Activated T-cell treated with anti-CD3 and anti-CD28 coated beads, Interleukin-2, amount 50 U/mL, for 1 hour (primary cell): ENCODE results near the gene CFAP61.
A peak's percentile ranks its signal among the peaks of the same experiment; 100 is the strongest.
"Not testable (repeated sequence)": the region's sequence is repeated elsewhere in the genome, so short reads cannot be mapped to it uniquely, and the experiment has no call there.

ENCODE experiments used
- DNase-seq: peaks from one replicate; pipeline ENCODE4 v3.0.0-alpha.2; 2020

Gene CFAP61, protein sequence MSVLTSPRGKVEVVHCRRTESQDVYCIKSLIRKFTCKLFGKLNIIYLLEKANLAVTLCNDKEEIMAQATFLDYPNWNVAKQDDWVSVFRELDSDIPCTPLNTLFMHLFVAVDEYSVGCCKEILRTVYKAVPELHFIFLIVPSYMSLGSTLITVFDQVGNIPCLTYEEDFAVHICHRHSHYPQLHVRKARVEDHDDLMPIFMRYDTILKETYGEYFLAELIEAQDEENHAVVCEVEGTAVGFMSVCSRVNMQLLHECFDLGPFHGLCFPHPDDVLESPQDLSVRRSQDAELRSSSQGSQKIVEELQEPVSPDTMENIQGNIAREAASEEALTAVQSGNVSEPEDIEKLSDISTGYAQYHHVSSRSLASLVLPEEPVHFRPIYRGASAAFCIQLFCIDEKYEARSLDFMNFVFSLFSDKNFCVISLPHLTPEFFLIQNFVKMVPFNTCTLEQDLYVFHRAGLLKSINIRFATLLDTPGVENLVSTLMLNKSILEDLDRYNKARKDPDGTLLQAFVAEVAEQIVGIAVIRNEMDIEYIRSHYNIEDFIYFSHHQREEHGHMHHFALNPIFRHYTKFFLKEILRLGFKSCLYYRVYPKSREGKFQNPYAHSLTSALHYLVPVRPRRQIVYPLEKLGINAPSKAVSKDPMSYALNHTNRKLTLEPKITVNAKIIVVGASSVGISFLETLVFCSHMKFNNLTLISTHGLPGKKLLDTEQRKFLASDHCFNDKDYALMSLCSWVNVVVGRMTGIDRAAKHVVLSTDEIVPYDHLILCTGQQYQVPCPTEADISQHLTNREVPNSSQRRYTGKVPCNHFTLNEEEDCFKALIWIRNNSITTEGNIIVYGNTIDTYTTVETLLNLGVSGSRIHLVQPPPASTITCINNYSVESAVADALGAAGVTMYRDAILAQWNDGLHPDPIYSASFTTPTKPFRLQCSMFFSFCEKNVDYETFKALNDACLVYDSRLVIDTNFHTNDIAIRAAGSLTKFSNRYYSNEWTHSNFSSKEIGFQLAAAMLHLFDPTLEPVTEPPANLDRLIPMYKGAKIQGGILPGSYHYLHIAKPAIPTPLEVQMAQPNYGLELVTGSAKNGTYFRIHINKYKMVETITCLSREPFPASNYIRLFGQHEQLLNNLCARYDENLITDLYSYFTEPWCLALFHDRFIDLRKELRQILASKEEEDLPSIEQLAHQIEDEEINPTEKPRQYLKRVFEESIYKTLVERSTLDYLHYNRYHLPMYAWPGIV

DNA sequence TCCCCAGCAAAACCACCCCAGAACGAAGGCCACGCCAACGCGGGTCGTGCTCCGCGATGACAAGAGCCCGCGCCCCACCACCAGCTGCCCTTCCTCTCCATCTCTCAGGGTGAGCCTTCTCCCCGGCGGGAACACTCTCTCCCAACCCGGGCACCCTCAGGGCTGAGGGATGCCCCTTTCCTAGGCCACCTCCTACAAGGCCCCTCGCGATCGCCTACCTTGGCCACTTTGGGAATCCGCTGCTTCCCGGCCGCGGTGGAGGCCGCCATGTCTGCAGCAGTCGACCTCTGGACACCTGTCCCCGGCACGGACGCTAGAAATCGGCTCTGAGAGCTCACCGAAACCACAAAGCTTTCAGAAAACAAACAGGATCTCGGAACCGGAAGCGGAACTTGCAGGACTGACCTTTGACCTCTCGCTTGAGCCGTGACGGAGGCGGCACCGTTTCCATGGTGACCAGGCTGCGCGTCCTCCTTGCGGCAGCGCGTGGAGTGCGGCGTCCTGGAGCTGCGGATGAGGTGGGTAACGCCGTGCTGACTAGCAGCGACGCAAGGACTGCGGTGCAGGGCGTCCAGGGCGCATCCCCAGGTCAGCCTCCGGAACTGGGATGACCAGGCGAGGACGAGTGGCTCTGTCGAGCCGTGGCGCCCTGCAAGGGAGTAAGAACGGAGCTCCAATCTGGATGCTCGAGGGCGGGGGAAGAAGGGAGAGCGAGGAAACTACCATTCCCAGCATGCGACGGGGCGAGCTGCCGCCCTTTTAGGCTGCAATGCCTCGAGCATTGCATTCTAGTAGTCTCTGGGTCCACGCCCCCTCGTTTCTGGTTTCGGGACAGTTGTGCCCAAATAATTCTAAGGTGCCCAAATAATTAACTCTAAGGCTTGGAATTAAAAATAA lies at the start of gene CFAP61, which contains the start of gene CRNKL1:
TSS of gene CFAP61 (plus strand) at position 459 of the 897 bp plus-strand sequence. CDS start 4,122 bp downstream, outside the sequence.
TSS of gene CRNKL1 (minus strand) at position 393 of the 897 bp plus-strand sequence. CDS start at position 269, 124 bp downstream.
- DNase-seq: peak; percentile 97

DNA sequence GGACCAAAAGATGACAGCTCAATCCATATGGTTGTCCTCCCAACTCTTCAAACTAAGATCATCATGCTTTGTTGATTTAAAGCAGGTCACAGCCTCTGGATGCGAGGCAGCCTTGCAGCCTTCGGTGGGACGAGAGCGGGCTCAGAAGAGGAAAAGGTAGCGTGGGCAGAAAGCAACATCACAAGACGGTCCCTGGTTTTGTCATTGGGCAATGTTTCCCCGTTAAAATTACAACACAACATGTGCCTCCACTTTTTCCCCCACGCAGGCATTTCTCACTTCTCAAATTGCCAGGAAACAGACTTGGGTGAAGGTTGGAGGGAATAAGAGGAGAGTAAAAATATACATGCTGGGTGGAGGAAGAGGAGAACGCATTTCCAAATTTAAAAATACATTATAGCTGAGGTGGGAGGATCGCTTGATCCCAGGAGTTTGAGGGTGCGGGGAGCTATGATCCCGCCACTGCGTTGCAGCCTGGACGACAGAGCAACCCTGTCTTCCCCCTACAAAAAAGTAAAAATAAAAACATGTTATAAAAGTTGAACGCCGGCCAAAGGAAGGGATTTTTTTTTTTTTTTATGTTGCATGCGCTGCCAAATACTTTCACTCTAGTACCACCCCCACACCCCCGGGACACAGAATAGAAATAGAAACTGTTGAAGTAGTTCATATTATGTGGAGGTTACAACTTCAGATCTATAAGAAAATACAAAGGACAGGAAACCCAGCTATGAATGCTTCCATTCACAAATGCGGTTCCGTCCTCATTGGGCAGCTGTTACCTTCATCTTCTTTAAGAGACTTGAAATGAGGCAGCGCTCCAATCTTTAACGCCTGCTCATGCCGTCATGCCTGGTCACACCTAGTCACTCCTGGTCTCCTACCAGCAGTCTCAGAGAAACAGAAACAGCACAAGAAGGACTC lies 49.0 kb upstream of the CFAP61 start:
- DNase-seq: no peak

GRCh38 chr20:20003955-20004322 lies 48.4 kb upstream of the CFAP61 start:
- not testable (repeated sequence) for DNase-seq

DNA sequence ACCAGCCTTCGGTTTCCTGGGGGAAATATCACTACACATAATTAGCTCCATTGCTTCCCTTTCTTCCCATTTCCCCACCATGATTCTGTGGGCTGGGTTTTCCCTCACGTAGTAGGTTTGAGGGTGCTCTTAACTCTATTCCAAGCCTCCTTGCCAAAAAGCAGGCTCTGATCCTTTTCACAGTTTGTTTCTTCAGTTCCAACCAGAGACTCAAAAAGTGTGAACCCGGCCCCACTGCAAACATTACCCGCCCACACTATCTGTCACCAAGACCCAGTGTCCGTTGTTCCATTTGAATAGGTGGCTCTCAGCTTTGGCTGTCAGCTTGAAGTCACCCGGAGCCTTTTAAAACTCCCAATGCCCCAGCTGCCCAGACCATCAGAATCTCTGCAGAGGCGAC lies 47.0 kb upstream of the CFAP61 start:
- no peak for DNase-seq

DNA sequence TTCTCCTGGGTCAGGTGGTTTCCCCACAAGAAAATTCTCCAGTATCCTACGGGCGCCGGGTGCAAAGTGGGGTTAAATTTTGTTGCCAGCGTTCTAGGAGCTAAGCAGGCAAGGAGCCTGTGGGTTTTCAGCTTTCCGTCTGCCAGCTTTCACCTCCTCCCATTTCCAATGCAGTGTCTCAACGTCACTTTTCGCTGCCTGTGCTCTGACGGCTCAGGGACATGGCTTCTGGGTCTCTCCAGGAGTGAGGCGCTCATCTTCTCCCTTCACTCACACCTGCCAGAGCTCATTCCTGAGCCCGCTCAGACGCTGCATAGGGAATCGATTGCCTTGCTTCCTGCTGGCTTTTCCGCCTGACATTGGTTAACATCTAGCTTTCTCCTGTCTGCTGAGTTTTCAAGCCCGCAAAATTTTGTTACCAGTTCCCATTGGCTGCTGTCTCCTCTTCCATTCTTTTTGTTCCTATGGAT lies 42.5 kb upstream of the CFAP61 start:
- DNase-seq: no peak

GRCh38 chr20:20010639-20011500 lies 41.5 kb upstream of the CFAP61 start:
- no peak for DNase-seq

DNA sequence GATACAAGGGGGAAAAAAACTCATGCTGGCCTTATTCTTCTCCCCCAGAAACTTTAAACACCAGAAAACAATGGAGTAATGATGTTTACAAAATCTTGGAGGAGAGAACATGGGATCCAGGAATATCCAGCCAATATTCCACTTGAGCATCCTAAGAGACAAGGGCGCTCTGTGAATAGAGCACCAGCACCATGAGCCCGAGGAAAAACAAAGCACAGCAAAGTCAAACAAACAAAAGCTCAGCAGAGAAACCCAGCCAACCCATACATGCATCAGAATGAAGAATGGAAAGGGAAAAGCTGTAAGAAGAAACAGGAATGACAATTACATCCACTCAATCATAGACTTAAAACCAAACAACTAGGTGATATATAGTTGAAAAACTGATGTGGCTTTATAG lies 39.8 kb upstream of the CFAP61 start:
- no peak for DNase-seq

DNA sequence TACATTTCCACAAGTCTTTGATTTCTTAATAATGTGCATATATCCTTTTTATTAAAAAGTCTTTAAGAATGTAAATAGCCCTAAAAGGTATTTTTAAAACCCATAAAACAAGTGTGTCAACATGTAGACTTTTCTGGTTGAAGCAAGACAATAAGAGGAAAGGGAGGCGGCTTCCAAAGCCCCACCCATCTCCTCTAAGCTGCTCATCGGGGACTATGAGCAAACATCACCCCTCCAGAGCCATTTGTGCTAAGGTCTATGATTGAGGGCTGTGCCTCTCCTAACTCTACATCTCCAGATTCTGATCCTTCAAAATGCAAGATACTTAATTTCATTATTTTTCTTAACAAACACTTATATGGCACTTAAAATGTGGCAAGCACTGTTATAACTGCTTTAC lies 37.7 kb upstream of the CFAP61 start:
- DNase-seq: no peak

GRCh38 chr20:20017001-20017843 lies 35.1 kb upstream of the CFAP61 start, which contains the start of gene NAA20:
TSS of gene NAA20 (plus strand) at chr20:20017362. CDS start at chr20:20017397, 35 bp downstream.
- peak; percentile 90 for DNase-seq

- DNase-seq: no peak
Observed at GRCh38 chr20:20017844-20018185, 34.5 kb upstream of the CFAP61 start.

DNA sequence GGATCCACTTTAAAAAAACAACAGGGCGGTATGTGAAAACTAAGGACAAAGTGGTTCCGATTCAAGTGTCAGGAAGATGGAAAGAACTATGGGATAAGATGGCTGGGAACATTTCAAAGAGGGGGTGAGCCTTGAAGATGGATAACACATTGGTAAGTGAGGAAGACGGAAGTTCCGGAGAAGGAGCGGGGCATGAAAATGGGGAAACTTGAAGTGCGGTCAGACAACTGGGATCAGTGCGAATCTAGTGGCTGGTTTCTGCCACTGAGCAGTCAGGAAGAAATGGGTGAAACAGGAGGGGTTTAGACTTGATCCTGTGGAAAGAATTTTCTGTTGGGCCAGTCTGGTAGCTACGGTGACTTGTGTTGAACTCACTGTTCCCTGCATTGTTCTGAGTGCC lies 34.0 kb upstream of the CFAP61 start:
- DNase-seq: no peak

DNA sequence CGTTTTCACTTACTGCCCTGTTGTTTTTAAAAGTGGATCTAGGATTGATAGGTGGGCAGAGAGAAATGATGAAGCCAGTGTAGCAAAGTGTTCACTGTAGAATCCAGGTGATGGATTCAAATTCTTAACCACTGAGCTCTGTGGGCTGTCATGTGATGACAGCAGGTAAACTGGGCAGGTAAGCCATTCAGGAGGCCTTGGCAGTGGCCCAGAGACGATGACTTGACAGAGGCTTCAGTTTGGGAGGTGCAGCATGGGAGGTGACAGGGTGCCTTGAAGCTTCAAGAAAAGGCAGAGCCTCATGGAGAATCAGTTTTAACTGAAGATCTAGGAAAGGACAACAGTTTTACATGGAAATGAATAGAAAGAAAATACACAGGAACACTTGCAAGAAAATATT lies 33.2 kb upstream of the CFAP61 start:
- no peak for DNase-seq

GRCh38 chr20:20020908-20021307 lies 31.4 kb upstream of the CFAP61 start:
- DNase-seq: no peak

DNA sequence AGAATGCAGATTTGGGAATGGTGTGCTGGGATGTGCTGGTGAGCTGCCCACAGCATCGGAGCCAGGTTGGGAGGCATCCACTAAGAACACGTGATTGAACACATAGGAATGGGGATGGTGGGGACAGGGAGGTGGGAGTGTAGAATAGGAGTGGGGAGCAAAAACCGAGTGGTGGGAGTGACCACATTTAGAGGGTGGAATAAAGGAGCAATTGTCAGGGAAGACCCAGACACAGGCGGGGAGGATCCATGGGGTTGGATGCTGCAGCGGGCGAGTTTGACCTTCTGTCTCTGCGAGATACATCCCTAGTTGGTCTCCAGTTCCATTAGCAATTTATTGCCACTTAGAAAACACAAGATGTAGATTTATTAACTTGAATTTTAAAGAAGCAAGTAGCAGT lies 30.5 kb upstream of the CFAP61 start:
- no peak for DNase-seq

DNA sequence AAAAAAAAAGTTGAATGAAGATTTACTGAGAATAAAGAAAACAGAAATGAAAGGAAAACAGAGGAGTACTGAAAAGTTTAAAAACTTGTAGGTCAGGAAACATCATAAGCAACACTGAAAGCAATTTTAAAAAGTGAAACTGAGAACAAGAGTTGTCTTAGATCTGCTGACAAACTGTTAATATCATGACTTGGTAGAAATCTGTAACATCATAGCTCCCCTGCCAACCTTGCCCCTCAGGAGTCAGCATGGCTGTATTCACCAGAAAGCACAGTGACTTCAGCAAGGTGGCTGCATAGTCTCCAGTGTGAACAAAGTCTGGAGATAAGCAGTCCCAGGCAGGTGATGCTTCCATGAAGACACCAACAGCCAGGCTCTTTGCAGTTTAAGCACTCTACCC lies 29.8 kb upstream of the CFAP61 start:
- no peak for DNase-seq

GRCh38 chr20:20023395-20023794 lies 28.9 kb upstream of the CFAP61 start:
- no peak for DNase-seq

- DNase-seq: no peak
Observed at GRCh38 chr20:20024942-20025341, 27.4 kb upstream of the CFAP61 start.

GRCh38 chr20:20027284-20027683 lies 25.0 kb upstream of the CFAP61 start:
- DNase-seq: no peak

- no peak for DNase-seq
Observed at GRCh38 chr20:20031790-20032189, 20.5 kb upstream of the CFAP61 start.
